Keratinocyte (primary cell): Measurements from ENCODE around the gene CNNM2.

Experiments
- CTCF ChIP-seq, 3 experiments: IDR thresholded peaks in 1 of 3; conservative IDR thresholded peaks in 1 of 3; optimal IDR thresholded peaks in 1 of 3; 2 replicates in 2 of 3; 3 replicates in 1 of 3; pipeline versions ENCODE3 to v1.5.1; 2011; ENCODE audit warnings: low read length in 3 of 3, mild to moderate bottlenecking in 3 of 3, moderate library complexity in 2 of 3, control low read depth in 1 of 3, inconsistent platforms in 1 of 3; ENCODE audit not compliant: insufficient read depth in 2 of 3; ENCODE audit errors: extremely low read depth in 1 of 3
- EZH2 ChIP-seq: IDR thresholded peaks from one replicate; pipeline ENCODE4 v1.6.1; 2012; ENCODE audit warnings: inconsistent platforms, mild to moderate bottlenecking, low read length, moderate library complexity

- no peak for TF ChIP-seq CTCF (optimal IDR thresholded peaks at IDR 0.05 in 1 of 3, IDR thresholded peaks at IDR 0.05 in 1 of 3, conservative IDR thresholded peaks at IDR 0.05 in 1 of 3; ENCODE audit: extremely low read depth in 1 of 3, insufficient read depth in 2 of 3, low read length in 3 of 3)
- TF ChIP-seq EZH2 = no peak
These were observed 45.1 kb downstream of the CNNM2 start for GRCh38 chr10:102962951-102963755.
